HG02610 (cell line): ENCODE measurements around the gene SAMD4B.
"Not testable (repeated sequence)": the region's sequence is repeated elsewhere in the genome, so short reads cannot be mapped to it uniquely, and the experiment has no call there.

Experiments used
- ATAC-seq: cut with Tn5 transposase; IDR thresholded peaks from one replicate; pipeline ENCODE4 v1.9.1; 2021; ENCODE audit warnings: mild to moderate bottlenecking, moderate library complexity; ENCODE audit not compliant: unreplicated experiment

Gene SAMD4B

GRCh38 chr19:39333507-39333906 lies 8.7 kb upstream of the SAMD4B start:
- ATAC-seq, result no peak

GRCh38 chr19:39334444-39334976 lies 7.7 kb upstream of the SAMD4B start:
- ATAC-seq, result no peak

DNA sequence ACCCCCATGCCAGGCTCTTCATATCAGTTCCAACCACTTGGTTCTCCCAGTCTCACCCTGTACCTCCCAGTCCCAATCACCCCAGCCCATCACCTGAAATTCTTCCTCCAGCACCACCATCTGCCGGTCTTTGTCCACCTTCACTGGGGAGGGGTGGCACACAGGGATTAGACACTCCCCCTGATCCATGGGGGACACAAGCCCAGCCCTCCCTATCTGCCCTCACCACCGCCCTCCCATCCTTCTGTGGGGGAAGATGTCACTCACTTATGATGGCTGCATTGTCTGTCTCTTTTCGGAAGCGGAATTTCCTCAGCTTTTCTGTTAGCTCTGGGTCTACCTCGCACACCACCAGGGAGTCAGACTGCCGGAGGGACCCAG lies 7.1 kb upstream of the SAMD4B start:
- ATAC-seq, result no peak

DNA sequence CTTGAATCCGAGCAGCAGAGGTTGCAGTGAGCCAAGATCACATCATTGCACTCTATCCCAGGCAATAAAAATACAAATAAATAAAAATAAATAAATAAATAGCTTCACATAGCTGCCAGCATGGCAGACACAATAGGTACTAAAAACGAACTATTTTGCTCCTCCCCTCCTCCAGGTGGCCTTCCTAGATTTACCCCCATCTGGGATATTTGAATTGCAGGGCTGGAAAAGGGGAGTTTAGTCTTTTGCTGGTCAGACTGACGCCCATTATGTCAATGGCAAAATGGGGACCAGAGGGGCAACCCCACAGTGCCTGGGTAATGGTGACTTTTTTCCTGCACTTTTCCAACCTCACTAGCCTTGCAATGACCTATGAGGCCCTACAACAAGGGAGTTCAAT lies 5.7 kb upstream of the SAMD4B start:
- no peak for ATAC-seq

GRCh38 chr19:39339674-39340073 lies 2.5 kb upstream of the SAMD4B start:
- no peak for ATAC-seq

DNA sequence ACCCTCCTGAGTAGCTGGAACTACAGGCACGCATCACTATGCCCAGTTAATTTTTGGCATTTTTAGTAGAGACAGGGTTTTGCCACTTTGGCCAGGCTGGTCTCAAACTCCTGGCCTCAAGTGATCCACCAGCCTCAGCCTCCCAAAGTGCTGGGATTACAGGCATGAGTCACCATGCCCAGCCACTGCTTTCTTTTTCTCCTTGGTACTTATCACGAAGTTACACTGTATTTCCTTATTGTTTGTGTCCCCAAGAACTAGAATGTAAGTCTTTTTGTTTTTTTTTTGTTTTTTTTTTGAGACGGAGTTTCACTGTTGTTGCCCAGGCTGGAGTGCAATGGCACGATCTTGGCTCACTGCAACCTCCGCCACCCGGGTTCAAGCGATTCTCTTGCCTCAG lies 2.1 kb upstream of the SAMD4B start:
- ATAC-seq, result not testable (repeated sequence)

GRCh38 chr19:39341129-39341718 lies 997 bp upstream of the SAMD4B start:
- ATAC-seq, result no peak

DNA sequence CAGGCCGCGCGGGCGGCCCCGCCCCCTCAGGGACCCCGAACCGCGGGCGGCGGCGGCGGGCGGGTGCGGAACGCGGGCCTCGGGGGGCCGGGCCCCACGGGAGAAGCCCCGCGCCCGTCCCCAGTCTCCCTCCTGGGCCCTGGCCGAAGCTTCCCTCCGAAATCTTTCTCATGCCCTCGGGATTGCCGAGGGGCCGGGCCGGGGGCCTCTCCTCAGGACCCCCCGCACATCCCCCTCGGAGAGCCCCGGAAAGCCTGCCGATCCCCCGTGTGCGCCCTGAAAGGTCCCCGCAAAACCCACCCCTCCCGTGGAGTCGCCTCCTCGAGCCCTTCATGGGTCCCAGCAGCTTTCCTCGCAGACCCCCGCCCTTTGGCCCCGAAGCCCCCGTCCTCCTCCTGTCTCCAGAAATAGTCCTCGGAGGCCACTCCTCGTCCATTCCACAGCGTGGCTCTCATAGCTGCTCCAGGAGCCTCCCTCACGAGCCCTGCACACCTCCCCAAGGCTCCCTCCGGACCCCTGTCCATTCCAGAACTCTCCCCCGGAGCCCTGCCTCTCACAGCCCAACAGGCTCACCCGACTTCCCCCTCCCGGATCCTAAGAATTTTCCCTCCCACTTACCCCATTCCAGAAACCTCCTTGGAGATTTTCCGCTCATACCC lies 555 bp downstream of the SAMD4B start:
- ATAC-seq, result no peak

- no peak for ATAC-seq
These were observed 3.7 kb downstream of the SAMD4B start for GRCh38 chr19:39345956-39346355.

GRCh38 chr19:39347332-39348164 lies 5.3 kb downstream of the SAMD4B start:
- ATAC-seq, result no peak

- no peak for ATAC-seq
These were observed 7.1 kb downstream of the SAMD4B start for GRCh38 chr19:39349326-39349725.

DNA sequence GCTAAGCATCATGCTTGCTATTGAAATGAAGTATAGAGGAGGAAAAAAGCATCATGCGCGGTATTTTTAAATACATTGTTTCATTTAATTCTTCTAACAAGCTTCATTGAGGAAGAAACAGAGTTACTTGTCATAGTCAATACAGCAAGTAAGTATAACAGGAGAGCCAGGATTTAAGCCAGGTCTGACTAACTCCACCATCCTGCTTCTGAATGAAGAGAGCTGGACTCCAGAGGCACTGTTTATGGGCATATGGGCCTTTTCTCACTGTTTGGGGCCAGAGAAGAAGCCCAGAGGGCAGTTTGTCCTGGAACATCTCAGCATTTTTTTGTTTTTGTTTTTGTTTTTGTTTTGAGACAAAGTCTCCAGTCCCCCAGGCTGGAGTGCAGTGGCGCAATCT lies 7.9 kb downstream of the SAMD4B start:
- ATAC-seq, result no peak

- ATAC-seq, result peak; percentile 75
These were observed 9.4 kb downstream of the SAMD4B start for GRCh38 chr19:39351537-39352064.

DNA sequence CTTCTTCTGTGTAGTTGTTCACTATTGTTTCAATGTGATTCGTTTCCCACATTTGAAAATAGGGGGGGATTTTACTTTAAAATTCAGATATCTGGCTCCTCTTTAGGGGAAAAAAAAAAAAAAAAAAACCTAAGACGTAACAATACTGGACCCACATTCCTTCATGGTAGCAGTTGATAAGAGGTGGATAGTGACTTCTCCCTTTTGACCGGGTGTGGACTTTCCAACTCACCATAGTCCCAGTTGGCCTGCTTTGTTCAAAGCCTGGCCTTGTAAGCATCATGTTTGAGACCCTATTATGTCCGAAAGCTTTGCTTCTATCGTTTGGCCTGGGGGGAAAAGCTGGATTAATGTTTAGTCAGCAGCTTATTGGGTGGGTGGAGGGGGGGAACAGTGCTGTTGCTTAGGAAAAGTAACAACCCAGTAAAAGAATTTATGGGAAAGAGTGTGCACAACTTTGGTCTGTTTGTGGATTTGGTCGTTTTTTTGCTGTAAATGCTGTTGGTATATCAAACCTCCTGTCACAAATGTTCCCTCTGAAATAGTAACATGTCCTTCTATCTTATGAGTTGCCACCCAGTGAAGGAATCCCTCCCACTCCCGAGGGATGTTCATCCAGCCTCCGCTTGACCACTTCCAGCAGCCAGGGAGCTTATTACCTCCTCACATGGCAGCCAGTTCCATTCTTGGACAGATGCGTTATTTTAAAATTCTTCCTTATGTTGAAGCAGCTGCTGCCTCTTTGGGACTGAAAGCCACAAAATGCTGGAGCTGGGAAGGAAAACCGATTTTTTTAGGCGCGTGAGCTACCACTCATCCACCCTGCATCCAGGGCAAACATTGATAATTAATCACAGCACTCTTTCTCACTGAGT lies 10.4 kb downstream of the SAMD4B start:
- no peak for ATAC-seq

GRCh38 chr19:39355253-39355652 lies 13.0 kb downstream of the SAMD4B start:
- ATAC-seq, result no peak

DNA sequence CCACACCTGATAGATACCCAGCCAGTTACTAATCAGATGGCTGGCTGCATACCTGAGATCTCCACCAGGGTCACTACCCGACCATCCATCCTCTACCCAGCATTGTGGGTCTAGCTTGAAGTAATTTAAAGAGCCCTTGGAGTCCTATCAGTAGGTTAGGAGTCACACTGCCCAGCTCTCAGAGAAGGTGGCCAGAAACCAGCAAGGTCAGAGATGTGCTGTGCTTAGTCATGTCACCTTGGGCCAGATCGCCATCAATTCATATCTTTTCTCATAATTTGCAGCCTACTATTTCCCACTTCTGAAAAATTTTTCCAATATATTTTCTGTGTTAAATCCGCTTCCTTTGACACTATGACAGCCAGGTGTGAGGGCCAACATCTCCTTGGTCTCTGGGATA lies 13.9 kb downstream of the SAMD4B start:
- ATAC-seq, result no peak

GRCh38 chr19:39356647-39357046 lies 14.4 kb downstream of the SAMD4B start:
- no peak for ATAC-seq

DNA sequence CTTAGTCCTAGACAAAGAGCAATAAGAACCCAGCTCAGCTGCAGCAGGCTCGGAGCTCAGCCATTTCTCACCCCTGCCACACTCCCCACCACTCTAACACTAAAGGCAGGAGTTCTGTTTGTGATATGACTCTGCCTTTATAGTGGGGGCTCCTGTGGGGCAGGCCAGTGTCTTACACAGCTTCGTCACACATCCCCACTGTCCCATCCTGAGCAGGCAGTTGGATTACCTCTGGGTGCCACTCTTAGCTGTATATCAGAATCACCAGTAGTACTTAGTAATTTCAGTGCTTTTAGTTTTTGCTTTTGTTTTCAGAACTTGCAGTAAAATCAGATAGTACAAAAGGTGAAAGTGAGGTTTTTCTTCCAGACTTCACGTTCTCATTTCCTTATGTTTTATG lies 16.8 kb downstream of the SAMD4B start:
- no peak for ATAC-seq

- ATAC-seq, result no peak
These were observed 18.4 kb downstream of the SAMD4B start for GRCh38 chr19:39360599-39360998.
